DMS79 (cell line): ENCODE measurements around the gene DAAM1.

Experiments used
- DNase-seq: peaks from one replicate; lab custom pipeline; 2025; lab: John Stamatoyannopoulos, UW

The DAAM1 gene

DNA sequence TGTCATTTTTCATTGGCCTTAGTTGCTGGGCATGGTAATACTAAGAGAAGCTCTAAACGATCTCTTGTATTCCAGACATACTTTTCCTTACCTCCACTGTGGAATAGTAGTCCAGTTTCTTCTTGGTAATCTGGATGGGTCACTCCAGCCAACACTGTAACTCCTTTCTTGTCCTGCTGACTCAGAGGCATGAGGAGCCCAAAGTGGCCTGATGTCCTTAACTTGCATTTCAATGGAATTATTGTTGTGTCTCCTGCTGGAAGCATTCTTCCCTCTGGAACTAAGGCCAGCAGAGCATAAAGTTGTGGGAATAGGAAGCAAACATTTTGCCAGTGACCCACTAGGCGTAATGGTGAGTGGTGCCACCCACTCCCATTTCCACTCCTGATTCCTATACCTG, 33.1 kb downstream of the DAAM1 start:
- no peak for DNase-seq

DNA sequence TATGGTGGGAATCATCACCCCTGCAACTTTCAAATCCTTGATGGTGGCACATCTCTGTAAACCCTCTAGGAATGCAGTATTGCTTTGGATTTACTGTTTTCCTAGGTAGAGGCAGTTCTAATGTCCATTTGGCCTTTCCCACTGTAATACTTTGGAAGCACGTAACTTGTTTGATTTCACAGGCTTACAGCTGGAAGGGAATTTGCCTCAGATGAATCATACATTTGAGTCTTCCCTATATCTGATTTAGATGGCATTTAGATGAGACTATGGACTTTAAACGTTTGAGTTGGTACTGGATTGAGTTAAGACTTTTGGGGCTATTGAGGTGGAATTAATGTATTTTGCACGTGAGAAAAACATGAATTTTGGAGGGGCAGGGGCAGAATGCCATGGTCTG, 35.9 kb downstream of the DAAM1 start:
- no peak for DNase-seq

DNA sequence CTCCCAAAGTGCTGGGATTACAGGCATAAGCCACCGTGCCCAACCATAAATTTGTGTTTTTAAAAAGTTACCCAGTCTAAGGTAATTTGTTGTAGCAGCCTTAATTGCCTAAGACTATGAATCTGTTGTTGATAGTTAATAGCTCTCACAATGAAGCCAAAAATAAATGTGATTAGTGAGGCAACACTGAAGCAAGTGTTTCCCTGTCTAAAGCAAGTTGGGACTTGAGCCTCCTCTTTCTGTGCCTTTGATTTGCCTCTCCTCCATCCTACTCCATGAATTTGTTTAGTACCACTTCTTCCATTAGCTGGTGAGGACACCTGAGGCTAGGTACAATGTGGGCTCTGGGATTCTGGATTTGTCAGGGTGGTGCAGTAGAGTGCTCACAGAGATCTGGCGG, 36.8 kb downstream of the DAAM1 start:
- DNase-seq = no peak

DNA sequence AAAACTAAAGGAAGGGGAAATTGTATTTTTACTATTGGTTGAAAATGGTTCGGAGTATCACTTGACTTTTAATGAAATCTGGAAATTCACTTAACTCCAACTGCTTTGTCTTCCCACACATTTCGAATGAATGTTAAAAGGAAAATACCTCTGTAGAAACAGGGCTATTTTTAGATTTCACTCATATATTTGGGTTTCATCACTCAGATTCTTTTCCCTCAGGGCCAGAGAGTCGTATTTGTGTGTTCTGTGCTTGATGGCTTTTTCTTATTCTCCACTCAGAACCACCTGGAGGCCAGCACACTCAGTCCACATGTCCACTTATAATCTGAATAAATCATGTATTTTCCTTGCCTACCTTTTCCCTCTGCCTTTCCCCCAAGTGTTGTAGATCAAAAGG, 40.0 kb downstream of the DAAM1 start:
- DNase-seq = no peak

DNA sequence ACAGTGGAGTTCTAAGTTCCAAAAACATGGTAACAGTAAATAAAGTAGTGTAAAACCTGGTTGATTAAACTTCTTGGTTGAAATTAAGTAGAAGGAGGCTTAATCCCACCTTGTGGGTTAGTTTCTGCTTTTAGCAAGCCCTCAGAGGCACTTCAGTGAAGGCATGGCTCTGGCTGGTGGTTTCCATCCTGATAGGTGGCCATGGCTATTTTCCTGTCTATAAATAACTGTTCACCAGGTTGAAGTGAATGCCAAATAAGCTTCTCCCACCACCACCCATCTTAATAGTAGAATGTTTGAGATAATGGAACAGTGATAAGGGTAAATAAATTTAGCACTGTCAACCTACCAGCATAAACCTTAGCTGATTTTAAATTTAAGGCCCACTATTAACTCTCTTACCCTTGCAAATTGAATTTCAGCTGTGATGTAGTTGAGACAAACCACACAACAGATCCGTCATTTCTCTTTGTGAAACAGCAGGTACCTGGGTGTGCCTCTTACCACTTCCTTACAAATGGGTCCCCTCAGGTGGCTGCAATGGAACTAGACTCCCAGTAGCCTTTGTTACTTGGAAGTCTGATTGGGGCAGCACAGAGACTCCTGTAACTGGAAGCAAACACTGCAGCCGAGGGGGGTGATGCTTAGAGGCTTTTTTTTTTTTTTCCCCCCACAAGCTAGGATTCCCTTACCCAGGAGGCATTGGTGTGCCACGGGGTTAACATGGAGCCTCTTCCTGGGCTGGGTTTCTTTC, 41.4 kb downstream of the DAAM1 start:
- no peak for DNase-seq

DNA sequence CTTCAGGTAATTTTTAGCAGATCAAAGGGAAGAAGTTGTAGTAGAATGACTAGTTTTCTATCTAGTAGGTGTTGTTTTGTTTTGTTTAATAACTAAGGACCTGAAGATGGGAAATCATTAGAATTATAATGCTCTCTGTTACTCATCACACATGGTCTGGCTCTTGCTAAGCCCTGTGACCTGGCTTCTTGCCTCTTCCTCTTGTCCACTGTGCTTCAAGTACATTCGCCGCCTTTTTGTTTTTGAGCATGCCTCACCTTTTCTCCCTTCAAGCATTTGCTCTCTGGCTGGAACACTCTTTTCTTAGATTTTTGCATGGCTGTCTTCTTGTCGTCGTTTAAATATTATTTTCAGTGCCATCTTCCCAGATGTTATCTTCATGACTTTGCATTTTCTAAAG, 47.7 kb downstream of the DAAM1 start:
- no peak for DNase-seq

DNA sequence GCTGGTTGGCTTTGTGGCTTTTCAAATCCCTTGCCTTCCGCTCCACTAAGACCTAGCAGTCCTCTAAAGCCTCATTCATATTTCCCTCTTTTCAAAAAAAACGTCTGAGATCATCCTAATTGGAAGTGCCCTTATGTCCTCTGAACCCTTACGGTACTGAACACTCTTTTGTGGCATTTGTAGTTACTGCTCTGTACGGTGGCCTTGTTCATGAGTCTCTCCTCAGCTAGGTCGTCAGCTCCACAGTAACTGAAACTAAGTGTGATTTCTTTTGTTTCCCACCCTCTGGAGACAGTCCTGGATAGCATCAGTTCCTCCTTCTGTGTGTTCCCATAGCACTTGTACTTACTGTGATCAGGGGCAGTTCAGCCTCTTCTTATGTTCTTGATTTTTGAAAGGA, 49.7 kb downstream of the DAAM1 start:
- DNase-seq = no peak

DNA sequence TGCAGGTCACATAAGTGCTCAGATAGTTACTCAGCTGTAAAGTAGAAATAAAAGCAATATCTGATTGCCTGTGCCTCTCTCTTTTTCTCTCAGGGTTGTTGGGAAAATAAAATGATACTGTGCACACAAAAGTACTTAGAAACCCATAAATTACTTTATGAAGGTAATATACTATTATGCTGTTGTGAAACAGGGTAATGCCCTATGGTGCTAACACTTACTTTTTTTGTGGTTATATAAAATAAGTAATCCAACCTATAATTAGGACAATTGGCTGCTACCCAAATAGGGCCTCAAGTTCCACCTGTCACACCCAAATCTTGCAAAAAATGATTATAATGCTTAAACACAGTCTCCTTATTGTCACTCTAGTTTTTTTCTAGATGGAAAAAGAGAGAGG, 50.6 kb downstream of the DAAM1 start:
- peak; percentile 34 for DNase-seq

DNA sequence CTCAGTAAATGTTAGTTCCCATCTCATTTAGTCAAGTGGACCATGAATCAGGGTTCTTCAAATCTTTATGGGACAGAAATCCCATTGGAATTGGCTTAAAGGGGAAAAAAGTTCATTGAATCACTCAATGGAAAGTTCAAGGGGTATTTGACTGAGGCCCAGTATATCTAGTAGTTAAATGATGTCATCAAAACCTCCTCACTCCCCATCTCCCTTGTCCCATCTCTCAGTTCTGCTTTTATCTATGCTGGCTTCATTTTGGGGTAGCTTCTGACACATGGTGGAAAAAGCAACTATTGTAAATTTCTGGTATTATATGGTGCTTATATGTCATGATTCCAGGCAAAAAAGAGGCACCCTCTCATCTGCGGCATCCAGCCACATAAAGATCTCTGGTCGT, 51.9 kb downstream of the DAAM1 start:
- DNase-seq = no peak

DNA sequence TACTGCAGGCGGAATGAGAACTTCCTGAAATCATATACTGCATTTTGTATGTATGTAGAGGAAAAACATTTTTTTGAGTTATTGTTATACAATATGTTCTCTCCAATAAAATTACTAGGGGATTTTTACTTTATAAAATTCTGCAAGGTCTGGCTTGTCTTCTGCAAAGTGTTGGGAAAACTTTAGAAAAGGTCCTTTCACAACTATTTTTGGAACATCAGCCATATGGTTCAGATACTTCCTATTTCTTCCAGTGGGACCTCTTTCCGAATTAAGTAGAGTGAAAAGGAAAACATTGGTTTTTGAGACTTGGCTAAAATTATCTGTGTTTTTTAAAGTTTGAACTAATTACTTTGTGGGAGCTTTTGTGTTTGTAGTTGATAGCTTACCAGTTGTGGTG, 52.7 kb downstream of the DAAM1 start:
- DNase-seq = no peak

DNA sequence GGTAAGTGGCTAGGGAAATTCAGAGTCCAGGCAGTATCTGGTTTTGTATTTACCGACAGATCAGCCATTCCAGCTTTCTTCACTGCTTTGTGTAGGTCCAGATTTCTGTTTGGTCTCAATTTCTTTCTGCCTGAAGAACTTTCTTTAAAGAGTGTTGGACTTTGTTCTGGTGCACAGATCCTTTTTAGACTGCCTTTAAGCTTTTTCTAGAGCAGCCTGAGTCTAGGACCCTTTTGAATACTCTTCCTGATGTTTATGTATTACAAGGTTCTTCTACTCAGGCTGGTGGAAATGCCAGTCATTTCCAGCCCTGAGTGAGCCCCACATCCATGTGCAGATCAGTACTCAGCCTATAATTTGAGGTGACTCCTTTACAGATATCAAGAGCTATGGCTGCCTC, 54.7 kb downstream of the DAAM1 start:
- DNase-seq = no peak

DNA sequence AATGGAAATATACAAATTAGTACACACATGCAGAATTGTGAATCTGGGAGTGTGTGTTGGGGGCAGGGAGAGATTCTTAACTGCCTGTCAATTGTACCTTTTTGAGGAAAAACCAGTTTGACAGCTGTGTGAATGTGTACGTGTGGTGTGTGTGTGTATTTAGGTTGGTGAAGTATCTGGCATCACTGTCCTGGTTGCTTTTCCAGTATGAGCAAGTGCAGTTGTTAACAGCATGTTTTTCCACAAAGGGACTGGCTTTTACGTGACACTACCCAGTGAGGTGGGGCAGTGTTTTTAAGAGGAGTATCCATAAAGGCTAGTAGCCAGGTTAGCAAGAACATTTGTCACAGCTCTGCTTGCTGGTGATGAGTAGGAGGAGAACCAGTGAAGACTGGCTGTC, 56.1 kb downstream of the DAAM1 start:
- no peak for DNase-seq

DNA sequence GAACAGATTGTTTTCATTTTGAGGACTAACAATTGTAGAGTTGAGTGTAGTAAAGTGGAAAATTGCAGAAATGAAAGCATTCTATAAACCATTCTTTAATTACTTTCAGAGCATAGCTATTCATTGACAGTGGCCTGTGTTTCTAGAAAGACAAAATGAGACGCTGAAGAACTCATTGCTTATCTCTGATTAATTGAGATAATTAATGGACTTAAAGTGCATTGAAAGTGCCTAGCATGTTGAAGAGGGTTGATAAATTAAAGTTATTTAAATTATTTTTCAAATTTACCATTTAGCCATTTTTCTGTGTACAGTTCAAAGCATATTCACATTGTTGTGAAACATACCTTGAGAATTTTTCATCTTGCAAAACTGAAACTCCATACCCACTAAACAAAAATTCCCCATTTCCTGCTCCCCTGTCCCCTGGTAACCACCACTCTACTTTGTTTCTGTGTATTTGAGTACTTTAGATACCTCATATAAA, 57.4 kb downstream of the DAAM1 start:
- no peak for DNase-seq

DNA sequence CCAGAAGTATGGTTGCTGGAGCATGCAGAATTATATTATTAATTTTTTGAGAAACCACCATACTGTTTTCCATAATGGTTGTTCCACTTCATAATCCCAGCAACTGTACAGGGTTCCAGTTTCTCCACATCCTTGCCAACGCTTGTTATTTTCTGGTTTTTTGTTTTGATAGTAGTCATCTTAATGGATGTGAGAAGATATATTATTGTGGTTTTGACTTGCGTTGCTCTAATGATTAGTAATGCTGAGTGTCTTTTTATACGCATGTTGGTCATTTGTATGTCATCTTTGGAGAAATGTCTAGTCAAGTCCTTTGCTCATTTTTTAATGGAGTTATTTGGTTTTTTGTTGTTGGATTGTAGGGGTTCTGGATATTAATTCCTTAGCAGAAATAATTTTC, 58.1 kb downstream of the DAAM1 start:
- DNase-seq = no peak

DNA sequence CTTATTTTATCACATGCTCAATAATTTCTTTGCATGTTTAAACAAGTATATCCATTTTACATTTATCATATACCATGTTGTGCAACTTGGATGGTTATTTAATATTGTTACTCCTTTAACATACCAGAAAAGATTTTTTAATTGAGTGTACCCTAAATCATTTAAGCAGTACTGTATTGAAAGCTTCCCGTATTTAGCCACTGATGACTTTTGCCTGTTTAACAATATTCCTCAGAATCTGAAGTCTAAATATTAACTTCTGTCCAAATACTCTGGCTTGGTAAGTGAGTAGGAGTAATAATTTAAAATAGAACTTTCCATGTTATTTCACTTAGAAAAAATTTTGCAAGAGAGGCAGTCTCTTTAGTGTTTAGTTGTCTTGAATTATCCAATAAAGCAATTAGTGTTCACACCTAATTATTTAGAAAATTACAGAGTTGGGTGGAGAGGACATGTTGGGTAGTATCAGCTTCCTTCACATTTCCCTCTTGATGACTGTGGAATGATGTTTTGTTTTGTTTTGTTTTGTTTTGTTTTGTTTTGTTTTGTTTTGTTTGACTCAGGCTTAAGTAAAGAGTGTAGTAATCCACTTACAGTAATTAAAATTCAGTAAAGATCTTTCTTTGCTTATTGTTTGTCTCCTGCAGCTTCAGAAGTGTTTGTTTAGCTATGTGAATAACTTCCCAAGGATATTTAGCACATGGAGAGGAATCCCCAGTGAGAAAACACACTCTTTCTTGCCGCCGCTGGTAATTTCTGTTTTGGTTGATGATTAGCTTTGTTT, 59.5 kb downstream of the DAAM1 start:
- DNase-seq = no peak

DNA sequence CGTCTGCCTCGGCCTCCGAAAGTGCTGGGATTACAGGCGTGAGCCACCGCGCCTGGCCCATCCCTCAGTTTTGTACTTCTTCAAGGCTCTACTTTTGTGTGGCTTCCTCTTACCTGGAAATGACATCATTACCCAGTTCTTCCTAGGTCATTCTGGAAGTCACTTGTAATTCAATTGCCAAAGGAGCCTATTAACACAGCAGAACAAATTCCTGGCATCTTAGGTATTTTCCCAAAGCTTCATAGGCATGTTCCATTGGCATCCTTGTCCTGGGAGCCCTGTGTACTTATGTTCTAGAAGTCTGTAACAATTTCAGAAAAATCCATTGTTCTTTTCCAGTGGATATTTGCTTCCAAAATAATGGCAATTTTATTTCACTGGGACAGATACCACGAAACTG, 60.6 kb downstream of the DAAM1 start:
- no peak for DNase-seq

DNA sequence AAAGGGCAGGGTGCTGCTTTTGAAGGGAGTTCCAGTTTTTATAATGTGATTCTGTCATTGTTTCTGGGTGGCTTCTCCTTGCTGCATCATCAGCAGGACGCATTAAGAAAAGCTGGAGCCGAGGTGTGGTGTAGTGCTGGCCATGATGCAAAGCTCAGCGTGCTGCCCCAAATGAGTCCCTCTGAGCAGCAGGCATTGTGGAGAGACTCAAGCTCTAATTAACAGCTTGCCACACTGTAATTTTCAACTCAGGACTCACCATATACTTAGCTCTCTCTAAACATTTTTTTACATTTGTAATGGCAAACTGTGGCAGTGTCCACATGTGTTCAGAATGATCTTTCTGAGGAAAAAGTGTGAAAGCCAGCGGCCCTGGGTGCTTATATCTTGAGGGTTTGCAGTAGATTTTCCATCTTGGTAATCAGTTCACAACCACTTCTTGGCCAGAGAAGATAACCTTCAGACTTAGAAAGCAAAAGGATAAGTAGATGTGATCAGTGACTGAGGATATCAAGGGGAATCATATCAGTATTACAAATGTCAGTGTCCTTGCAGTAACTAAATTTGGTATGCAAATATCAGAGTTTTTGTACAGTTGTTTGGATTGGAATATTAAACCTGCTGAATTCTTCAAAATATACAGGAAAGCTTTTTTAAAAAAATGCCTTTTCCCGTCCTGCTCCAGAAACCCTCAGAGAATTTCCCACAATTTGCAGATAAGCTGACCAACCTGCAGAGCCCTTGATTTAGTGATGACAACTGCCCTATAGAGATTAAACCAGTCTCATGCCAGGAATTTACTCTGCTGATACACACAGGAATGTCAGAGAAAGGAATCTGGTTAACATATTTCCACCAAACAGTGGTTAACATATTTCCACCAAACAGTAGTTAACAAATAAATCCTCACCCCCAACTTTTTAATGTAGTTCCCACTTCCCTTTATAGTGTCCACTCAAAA, 63.6 kb downstream of the DAAM1 start:
- DNase-seq = no peak

DNA sequence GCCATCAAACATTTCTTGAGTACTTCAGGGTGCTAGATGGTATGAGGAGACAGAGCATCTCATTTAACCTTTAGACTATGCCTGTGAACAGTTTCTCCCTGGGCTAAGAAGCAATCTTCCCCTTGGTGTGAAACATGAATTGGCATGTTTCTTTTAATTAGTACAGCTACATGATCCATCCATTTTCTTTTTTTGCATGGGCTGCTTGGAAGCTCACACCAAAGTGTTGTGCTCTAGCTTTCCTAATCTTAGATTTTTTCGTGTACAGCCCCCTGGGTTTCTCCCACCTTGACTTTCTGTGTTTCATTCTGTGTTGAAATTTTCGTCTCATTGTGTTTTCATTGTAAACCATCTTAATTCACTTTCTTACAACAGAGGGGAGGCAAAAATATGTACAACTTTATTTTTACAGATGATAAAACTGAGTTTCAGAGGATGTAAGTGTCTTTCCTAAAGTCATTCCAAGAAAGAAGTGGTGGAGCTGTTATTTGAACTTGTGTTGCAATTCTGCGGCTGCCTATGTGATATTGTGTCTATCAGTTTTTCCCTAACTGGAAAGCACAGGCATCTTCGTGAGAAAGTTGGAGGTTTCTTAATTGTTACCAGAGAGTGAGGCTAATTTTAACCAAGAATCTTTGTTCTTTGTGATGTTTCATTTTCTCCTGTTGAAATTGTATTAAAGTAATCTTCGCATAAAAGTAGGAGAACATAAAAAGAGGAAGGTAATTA, 64.5 kb downstream of the DAAM1 start:
- DNase-seq = no peak

DNA sequence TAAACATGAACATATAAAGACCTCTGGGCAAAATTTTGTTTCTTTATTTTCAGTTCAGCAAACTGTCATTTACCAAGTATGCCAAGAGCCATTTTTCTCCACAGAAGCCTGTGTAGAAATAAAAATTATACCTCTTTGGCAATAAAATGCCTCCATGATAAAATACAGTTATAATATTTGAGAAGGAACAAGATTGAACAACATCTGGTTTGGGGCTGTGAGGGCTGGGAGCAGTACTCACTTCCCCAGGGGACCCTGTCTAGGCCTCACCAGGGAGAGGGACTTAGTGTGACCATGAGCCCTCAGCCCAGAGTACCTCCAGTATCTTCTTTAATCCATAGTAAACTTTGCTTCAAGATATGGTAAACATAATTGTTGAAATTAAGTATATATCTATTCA, 65.1 kb downstream of the DAAM1 start:
- no peak for DNase-seq

DNA sequence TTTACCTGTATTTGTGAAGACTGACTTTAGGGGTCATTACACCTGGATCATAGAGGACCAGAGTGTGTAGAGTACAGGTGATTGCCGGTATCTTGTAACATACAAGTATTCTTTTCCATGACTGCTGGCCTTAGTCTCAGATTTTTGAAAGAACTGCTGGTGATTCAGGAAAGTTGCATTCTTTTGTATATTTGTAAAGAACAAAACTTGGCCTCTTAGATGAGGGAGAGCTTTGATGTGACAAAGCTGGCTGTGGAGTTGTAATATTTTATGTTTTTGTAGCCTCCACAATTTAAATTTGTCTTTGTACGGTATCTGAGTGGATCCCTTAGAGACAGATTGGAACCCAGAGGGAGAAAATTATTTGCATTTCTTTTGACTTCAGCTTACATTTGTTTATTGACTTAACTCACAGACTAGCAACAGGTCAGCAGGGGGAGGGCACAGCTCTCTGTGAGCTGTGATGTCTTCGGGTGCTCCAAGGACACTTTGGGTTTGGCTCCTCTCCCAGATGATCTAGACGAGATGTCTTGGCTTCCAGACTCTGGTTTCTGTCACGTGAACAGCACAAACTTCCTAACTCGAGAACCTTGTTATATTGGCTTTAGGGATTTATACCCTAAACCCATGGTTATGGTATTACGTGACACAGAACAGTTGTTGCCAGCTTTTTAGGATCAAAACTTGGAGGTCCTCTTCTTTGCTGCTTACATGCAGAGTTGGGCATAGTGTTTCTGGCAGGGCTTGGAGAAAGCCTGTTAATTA, 65.9 kb downstream of the DAAM1 start:
- DNase-seq = peak; percentile 92
